Upper lobe of right lung (tissue), 1 donor: ENCODE results near the gene BHMT. TPM values are rescaled to one million over a fixed set of nuclear protein-coding genes. Genes with fewer than 3 reads are reported as not detected.

ENCODE experiments used
- ATAC-seq: fragments of 200-7000 bp; cut with Tn5 transposase; one replicate; pipeline ENCODE4 v1.9.1; 2020; ENCODE audit warnings: mild to moderate bottlenecking, moderate library complexity
- DNase-seq: peaks from one replicate; pipeline ENCODE4 v3.0.0-alpha.2; 2020
- H3K27ac ChIP-seq: fragments of 200-600 bp; one replicate; pipeline ENCODE4 v1.8.0; 2022
- H3K27me3 ChIP-seq: fragments of 200-600 bp; one replicate; pipeline ENCODE4 v1.8.0; 2022; ENCODE audit warnings: mild to moderate bottlenecking
- H3K36me3 ChIP-seq: fragments of 200-600 bp; one replicate; pipeline ENCODE4 v1.8.0; 2022
- H3K4me1 ChIP-seq: fragments of 200-600 bp; one replicate; pipeline ENCODE4 v1.8.0; 2022
- H3K4me3 ChIP-seq: fragments of 200-600 bp; one replicate; pipeline ENCODE4 v1.8.0; 2022; ENCODE audit warnings: mild to moderate bottlenecking
- H3K9me3 ChIP-seq: fragments of 200-600 bp; one replicate; pipeline ENCODE4 v1.8.0; 2022
- intact Hi-C: fragments of 100-400 bp; cut with DNase I; formaldehyde crosslinking; loops from one replicate; pipeline ENCODE4 v1.11.0; 2022
- total RNA-seq: library from RNA; stranded (reverse); fragmentation: NEBNext Ultra II Directional; extraction: Animal tissue kit (Norgen Biotek cat#: 25700); gene quantifications from one replicate; pipeline ENCODE4 v1.2.1, GENCODE V29; 2021
- TF ChIP-seq, protein P1 (sequence below): fragments of 200-600 bp; IDR thresholded peaks from one replicate; pipeline ENCODE4 v1.8.0; 2022; ENCODE audit warnings: antibody characterized with exemption
- donor health status: DM: no; HTN: yes; CAD: no; lungs with severe emphysema.

BHMT gene
- total RNA-seq, 1 donor from 2014 or later = not detected

DNA sequence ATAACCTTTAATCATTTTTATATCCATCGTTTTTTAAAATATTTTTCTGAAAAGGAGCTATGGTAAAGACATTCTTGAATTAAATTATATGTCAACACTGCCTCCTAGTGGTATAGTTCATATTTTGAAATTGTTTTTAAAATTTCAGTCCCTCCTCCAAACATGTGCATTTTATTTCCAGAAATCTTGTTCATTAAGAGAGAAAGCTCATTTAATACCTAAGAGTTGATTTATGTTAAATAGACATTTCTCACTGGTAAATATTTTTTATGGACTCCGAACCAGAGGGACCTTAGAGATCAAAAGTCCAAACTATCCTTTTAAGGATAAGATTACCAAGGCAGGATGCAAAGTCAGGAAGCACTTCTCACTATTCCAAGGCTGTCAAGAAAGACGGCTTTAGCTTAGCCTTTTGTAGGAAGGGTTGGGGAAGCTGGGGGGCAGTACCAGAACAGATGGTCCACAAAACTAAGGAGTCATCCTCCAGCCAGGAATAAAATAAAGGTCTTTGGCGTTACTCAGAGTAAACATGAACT lies 21.6 kb downstream of the BHMT start:
- Histone ChIP-seq H3K36me3 (no peaks in the 10 kb centered on the region), H3K27me3 (no peaks in the 10 kb centered on the region), H3K9me3 (no peaks in the 10 kb centered on the region), H3K4me3 (peak overlapping the region; percentile 26), H3K4me1 (peaks cover 6% of the 10 kb centered on the region), H3K27ac (peak overlapping the region; percentile 55)
- DNase-seq (no peak), ATAC-seq (peak; percentile 62)
- intact Hi-C loops = loop anchor here (10.0 kb wide), 1 partner anchor 108 kb away; no protein-coding TSS in a partner anchor
- TF ChIP-seq, protein P1, sequence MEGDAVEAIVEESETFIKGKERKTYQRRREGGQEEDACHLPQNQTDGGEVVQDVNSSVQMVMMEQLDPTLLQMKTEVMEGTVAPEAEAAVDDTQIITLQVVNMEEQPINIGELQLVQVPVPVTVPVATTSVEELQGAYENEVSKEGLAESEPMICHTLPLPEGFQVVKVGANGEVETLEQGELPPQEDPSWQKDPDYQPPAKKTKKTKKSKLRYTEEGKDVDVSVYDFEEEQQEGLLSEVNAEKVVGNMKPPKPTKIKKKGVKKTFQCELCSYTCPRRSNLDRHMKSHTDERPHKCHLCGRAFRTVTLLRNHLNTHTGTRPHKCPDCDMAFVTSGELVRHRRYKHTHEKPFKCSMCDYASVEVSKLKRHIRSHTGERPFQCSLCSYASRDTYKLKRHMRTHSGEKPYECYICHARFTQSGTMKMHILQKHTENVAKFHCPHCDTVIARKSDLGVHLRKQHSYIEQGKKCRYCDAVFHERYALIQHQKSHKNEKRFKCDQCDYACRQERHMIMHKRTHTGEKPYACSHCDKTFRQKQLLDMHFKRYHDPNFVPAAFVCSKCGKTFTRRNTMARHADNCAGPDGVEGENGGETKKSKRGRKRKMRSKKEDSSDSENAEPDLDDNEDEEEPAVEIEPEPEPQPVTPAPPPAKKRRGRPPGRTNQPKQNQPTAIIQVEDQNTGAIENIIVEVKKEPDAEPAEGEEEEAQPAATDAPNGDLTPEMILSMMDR = peak; percentile 44

DNA sequence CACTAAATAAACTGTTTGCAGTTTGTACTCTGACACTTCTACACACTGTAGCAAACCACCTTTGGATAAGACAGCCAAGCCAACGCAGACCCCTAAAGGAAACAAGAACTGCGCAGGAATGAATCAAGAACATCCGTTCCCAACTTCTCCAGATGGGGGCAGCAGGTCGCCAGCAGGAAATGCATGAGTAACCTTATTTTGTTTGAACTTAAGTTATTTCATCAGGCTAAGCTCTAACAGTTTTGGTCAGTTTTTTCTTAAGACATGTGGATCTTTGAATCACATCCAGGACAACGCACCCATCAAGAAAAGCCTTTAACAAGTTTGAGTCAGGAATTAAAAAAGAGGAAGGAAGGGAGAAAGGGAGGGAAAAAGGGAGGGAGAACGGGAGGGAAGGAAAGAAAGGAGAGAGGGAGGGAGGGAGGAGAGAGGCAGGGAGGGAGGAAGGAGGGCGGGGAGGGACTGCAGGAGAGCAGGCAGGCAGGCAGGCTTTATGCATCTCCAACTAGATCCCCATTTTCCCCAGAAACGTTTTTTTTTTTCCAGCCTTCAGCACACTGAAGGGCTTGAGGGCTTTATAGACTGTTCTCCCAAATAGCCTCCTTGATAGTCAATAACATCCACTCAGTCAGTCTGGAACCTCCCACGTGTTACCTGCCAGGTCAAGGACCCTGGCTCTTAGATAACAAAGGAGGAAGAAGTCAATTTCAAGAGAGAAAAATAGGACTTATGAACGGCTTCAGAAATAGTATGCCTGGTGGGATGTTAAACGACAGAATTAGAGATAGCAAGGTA lies 22.2 kb downstream of the BHMT start:
- DNase-seq (no peak), ATAC-seq (peak; percentile 88)
- intact Hi-C loops = loop anchor here (10.0 kb wide), 1 partner anchor 109 kb away; no protein-coding TSS in a partner anchor
- H3K4me3 ChIP-seq = peak overlapping the region; percentile 26
- no peaks in the 10 kb centered on the region for H3K36me3 ChIP-seq
- no peaks in the 10 kb centered on the region for H3K27me3 ChIP-seq
- TF ChIP-seq, protein P1 = peak; percentile 64
- peaks cover 6% of the 10 kb centered on the region for H3K4me1 ChIP-seq
- H3K27ac ChIP-seq = peak overlapping the region; percentile 55
- no peaks in the 10 kb centered on the region for H3K9me3 ChIP-seq

DNA sequence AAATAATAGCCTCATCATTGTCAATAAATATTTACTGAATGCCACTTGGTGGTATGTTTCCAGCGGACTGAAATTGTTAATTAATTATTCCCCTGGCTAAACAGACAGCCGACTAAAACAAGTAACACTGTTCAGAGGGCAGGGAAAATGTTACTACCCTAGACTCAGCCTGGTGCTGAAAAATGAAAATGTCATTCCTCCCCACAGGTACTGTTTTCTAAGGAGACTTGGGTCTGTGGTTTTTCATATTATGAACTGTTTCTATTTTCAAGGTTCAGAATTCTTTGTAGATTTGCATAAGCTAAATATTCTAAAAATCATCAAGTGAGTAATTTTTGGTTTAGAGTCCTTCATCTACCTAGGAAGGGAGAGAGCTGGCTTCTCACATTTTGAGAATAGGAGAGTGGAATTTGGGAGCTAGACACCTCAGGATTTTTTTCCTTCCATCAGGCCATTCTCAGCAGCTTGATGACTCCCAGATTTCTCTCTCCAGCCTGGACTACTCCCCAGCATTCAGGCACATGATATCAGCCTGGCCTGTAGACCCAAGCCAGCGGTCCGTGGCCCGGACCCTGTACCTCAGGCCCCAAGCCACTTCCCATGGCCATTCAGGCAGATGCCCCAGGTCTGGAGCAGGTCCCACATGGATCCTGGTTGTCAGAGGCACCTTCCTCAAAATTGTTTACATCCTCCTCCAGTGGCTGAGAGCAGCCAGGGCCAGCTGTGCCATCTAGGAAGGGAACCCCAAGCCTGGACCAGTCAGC lies 24.4 kb downstream of the BHMT start:
- intact Hi-C loops = loop anchor here (10.0 kb wide), 1 partner anchor 111 kb away; no protein-coding TSS in a partner anchor
- H3K36me3 ChIP-seq = no peaks in the 10 kb centered on the region
- DNase-seq = no peak
- no peak overlapping the region for H3K27ac ChIP-seq
- H3K4me1 ChIP-seq = peaks cover 6% of the 10 kb centered on the region
- TF ChIP-seq, protein P1 = no peak
- no peak for ATAC-seq
- H3K9me3 ChIP-seq = no peaks in the 10 kb centered on the region
- no peak overlapping the region for H3K4me3 ChIP-seq
- H3K27me3 ChIP-seq = no peaks in the 10 kb centered on the region

DNA sequence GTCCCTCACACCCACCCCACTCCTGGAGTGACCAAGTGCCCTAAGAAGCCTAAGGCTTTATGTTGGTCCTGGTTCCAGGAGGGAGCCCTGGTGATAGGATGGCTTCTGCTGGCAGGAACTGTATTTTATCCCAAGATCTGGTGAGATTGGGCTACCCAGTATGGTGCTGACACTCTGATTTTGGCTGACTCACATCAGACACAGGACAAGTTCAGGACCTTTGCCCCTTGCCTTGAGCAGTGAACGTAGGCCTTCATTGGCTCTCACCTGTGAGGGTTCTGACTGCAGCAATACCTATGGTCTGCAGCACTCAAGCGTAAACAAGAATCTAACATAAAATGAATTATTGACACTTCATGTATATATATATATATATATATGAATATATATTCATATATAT lies 25.0 kb downstream of the BHMT start:
- H3K4me1 ChIP-seq = peaks cover 6% of the 10 kb centered on the region
- no peaks in the 10 kb centered on the region for H3K9me3 ChIP-seq
- ATAC-seq (no peak), DNase-seq (no peak)
- intact Hi-C loops = loop anchor here (10.0 kb wide), 1 partner anchor 112 kb away; no protein-coding TSS in a partner anchor
- no peak overlapping the region for H3K27ac ChIP-seq
- H3K27me3 ChIP-seq = no peaks in the 10 kb centered on the region
- no peak overlapping the region for H3K4me3 ChIP-seq
- no peaks in the 10 kb centered on the region for H3K36me3 ChIP-seq
- TF ChIP-seq, protein P1 = no peak

DNA sequence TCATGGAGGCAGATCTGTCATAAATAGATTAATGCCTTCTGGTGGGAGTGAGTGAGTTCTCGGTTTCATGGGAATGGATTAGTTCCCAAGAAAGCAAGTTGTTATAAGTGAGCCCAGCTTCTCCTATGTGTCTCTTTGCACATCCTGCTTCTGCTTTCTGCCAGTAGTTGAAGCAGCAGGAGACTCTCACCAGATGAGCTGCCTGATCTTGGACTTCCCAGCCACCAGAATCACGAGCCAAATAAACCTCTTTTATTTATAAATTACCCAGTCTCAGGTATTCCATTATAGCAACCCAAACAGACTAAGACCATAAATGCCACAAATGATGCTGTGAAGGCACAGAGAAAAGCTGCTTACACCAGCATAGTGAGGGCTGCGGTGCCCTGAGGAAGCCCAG lies 28.9 kb downstream of the BHMT start:
- intact Hi-C loops = no loop called here
- Histone ChIP-seq H3K36me3 (no peaks in the 10 kb centered on the region), H3K27me3 (no peaks in the 10 kb centered on the region), H3K4me1 (no peaks in the 10 kb centered on the region), H3K9me3 (no peaks in the 10 kb centered on the region), H3K27ac (no peak overlapping the region), H3K4me3 (no peak overlapping the region)
- no peak for DNase-seq
- no peak for ATAC-seq
- TF ChIP-seq, protein P1 = no peak
